GM23338 (cell line): ENCODE measurements around the gene IL16.

ENCODE experiments used
- EZH2 ChIP-seq: fragments of 200-600 bp; sonication (generic); IDR thresholded peaks from one replicate; pipeline ENCODE4 v1.8.0; 2017; ENCODE audit warnings: antibody characterized with exemption, mild to moderate bottlenecking, low read depth; ENCODE audit not compliant: unreplicated experiment
- EZH2phosphoT487 ChIP-seq: fragments of 200-600 bp; sonication (generic); IDR thresholded peaks from one replicate; pipeline ENCODE4 v1.8.1; 2018; ENCODE audit warnings: antibody characterized with exemption; ENCODE audit not compliant: unreplicated experiment
- JUNB ChIP-seq: IDR thresholded peaks from one replicate; pipeline ENCODE4 v1.6.1; 2016; ENCODE audit warnings: antibody characterized with exemption; ENCODE audit not compliant: unreplicated experiment
- POLR2AphosphoS5 ChIP-seq: IDR thresholded peaks from 2 replicates; pipeline ENCODE4 v1.6.1; 2016; ENCODE audit warnings: antibody characterized with exemption, low read depth
- ZNF114 ChIP-seq: fragments of 250-450 bp; sonication (Bioruptor Pico); IDR thresholded peaks from 2 replicates; pipeline ENCODE4 v1.5.0; 2020; ENCODE audit warnings: mild to moderate bottlenecking, moderate library complexity
- ZNF331 ChIP-seq: fragments of 250-450 bp; sonication (Bioruptor Pico); IDR thresholded peaks from 2 replicates; pipeline ENCODE4 v1.5.0; 2020; ENCODE audit warnings: low read depth, mild to moderate bottlenecking, moderate library complexity
- TF ChIP-seq, protein P1 (sequence below), 2 experiments: fragments of 200-600 bp in 1 of 2; sonication (generic) in 1 of 2; conservative IDR thresholded peaks; 2 replicates each; pipeline versions ENCODE4 v1.5.1 to v1.6.1; 2016 to 2017; ENCODE audit warnings: antibody characterized with exemption in 2 of 2, low read depth in 2 of 2, mild to moderate bottlenecking in 2 of 2, moderate library complexity in 1 of 2
- TF ChIP-seq, protein P2 (sequence below): IDR thresholded peaks from one replicate; pipeline ENCODE4 v1.6.1; 2018; ENCODE audit warnings: antibody characterized with exemption; ENCODE audit not compliant: unreplicated experiment

DNA sequence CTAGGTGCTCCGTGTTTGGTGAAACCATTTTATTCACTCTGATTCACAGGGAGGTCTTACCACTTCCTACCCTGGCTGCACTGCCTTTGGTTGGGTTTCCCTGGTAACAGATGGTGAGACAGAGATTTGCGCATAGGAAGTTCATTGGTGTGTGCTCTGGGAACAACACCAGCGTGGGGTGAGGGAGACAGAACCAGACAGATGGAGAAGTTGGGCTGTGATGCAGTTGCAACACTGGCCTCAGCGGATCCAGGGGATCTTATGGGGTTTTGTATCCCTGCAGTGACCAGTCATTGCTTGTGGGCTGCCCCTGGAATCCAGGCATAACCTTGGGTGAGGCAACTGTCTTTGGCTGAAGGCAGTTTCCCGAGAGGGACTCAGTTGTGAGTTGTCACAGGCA lies 12.5 kb upstream of the IL16 start:
- TF ChIP-seq, protein P1, sequence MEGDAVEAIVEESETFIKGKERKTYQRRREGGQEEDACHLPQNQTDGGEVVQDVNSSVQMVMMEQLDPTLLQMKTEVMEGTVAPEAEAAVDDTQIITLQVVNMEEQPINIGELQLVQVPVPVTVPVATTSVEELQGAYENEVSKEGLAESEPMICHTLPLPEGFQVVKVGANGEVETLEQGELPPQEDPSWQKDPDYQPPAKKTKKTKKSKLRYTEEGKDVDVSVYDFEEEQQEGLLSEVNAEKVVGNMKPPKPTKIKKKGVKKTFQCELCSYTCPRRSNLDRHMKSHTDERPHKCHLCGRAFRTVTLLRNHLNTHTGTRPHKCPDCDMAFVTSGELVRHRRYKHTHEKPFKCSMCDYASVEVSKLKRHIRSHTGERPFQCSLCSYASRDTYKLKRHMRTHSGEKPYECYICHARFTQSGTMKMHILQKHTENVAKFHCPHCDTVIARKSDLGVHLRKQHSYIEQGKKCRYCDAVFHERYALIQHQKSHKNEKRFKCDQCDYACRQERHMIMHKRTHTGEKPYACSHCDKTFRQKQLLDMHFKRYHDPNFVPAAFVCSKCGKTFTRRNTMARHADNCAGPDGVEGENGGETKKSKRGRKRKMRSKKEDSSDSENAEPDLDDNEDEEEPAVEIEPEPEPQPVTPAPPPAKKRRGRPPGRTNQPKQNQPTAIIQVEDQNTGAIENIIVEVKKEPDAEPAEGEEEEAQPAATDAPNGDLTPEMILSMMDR (conservative IDR thresholded peaks at IDR 0.05; ENCODE audit: low read depth in 2 of 2), result no peak
- TF ChIP-seq EZH2, result no peak
- TF ChIP-seq POLR2AphosphoS5, result no peak
- TF ChIP-seq ZNF331 (CRISPR knock-in tag), result no peak
- TF ChIP-seq EZH2phosphoT487, result no peak
- TF ChIP-seq, protein P2, sequence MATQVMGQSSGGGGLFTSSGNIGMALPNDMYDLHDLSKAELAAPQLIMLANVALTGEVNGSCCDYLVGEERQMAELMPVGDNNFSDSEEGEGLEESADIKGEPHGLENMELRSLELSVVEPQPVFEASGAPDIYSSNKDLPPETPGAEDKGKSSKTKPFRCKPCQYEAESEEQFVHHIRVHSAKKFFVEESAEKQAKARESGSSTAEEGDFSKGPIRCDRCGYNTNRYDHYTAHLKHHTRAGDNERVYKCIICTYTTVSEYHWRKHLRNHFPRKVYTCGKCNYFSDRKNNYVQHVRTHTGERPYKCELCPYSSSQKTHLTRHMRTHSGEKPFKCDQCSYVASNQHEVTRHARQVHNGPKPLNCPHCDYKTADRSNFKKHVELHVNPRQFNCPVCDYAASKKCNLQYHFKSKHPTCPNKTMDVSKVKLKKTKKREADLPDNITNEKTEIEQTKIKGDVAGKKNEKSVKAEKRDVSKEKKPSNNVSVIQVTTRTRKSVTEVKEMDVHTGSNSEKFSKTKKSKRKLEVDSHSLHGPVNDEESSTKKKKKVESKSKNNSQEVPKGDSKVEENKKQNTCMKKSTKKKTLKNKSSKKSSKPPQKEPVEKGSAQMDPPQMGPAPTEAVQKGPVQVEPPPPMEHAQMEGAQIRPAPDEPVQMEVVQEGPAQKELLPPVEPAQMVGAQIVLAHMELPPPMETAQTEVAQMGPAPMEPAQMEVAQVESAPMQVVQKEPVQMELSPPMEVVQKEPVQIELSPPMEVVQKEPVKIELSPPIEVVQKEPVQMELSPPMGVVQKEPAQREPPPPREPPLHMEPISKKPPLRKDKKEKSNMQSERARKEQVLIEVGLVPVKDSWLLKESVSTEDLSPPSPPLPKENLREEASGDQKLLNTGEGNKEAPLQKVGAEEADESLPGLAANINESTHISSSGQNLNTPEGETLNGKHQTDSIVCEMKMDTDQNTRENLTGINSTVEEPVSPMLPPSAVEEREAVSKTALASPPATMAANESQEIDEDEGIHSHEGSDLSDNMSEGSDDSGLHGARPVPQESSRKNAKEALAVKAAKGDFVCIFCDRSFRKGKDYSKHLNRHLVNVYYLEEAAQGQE, result no peak
- TF ChIP-seq JUNB, result no peak
- no peak for TF ChIP-seq ZNF114 (CRISPR knock-in tag)
